WTC11 (cell line): ENCODE measurements around the gene KLHL40.

Experiments used
- JUN ChIP-seq: sonication (generic); formaldehyde crosslinking; IDR thresholded peaks from 2 replicates; pipeline ENCODE4 v1.8.0; 2023; ENCODE audit warnings: mild to moderate bottlenecking, missing genetic modification reagents
- TP53 ChIP-seq: sonication (generic); formaldehyde crosslinking; IDR thresholded peaks from 2 replicates; pipeline ENCODE4 v1.8.1; 2023; ENCODE audit warnings: mild to moderate bottlenecking, missing genetic modification reagents
- TF ChIP-seq, protein P1 (sequence below): fragments of 200-600 bp; IDR thresholded peaks from 2 replicates; pipeline ENCODE4 v1.8.0; 2022; ENCODE audit warnings: antibody characterized with exemption

DNA sequence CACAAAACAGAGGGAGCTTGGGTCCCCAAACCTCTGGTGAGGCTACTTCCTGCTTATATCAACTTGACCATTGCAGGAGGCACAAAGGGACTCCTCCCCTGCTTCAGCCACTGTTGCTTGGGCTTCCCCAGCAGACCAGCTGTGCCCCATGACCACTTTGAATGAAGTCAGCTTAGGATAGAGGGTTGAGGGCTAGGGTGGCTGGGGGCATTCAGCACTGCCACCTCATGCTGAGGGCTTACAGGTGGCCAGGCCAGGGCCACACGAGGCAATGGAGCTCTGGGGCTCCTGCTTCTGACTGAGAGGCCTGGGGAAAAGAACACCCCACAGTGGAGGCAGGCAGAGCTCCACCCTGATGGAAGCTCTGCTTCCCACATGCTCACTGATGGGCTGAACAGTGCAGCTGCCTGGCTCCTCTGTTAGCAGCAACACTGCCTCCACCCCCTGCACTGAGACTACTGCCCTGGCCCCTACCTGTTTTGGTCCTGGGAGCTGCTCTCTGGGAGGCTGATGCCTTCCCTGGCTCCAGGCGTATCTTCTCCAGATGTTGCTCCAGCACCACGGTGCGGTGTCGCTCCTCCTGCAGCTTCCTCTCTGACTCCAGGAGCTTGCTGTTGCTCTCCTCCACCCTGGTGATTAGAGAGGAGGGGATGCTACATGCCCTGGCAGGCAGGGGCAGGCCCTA is 27.5 kb downstream of the KLHL40 start:
- TF ChIP-seq, protein P1, sequence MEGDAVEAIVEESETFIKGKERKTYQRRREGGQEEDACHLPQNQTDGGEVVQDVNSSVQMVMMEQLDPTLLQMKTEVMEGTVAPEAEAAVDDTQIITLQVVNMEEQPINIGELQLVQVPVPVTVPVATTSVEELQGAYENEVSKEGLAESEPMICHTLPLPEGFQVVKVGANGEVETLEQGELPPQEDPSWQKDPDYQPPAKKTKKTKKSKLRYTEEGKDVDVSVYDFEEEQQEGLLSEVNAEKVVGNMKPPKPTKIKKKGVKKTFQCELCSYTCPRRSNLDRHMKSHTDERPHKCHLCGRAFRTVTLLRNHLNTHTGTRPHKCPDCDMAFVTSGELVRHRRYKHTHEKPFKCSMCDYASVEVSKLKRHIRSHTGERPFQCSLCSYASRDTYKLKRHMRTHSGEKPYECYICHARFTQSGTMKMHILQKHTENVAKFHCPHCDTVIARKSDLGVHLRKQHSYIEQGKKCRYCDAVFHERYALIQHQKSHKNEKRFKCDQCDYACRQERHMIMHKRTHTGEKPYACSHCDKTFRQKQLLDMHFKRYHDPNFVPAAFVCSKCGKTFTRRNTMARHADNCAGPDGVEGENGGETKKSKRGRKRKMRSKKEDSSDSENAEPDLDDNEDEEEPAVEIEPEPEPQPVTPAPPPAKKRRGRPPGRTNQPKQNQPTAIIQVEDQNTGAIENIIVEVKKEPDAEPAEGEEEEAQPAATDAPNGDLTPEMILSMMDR: no peak
- no peak for TF ChIP-seq JUN (CRISPR knock-in tag)
- TF ChIP-seq TP53 (CRISPR knock-in tag): no peak
